Left kidney (tissue), 2 donors: Measurements from ENCODE around the gene SERPINA10. TPM values are rescaled to one million over a fixed set of nuclear protein-coding genes. Genes with fewer than 3 reads are reported as not detected.
"Not testable (repeated sequence)": the region's sequence is repeated elsewhere in the genome, so short reads cannot be mapped to it uniquely, and the experiment has no call there.

Source experiments
- DNase-seq: peaks from one replicate; pipeline ENCODE4 v3.0.0-alpha.2; 2013
- polyA plus RNA-seq: library from polyadenylated mRNA; unstranded; fragments of 120-200 nt; gene quantifications from one replicate; pipeline ENCODE4 v1.2.1, GENCODE V29; 2013; ENCODE audit not compliant: insufficient read length

Gene SERPINA10
- polyA plus RNA-seq, 1 donor: 0.23 TPM

- no peak for DNase-seq
Measured at GRCh38 chr14:94314890-94315289, 21.8 kb upstream of the SERPINA10 start.

- DNase-seq: no peak
Measured at GRCh38 chr14:94313991-94314655, 21.1 kb upstream of the SERPINA10 start.

GRCh38 chr14:94312481-94313246, 19.6 kb upstream of the SERPINA10 start:
- DNase-seq: no peak

GRCh38 chr14:94310248-94310647, 17.2 kb upstream of the SERPINA10 start:
- no peak for DNase-seq

GRCh38 chr14:94309721-94310120, 16.7 kb upstream of the SERPINA10 start:
- no peak for DNase-seq

- DNase-seq: no peak
Measured at GRCh38 chr14:94307410-94307992, 14.4 kb upstream of the SERPINA10 start.

GRCh38 chr14:94306047-94306978, 13.2 kb upstream of the SERPINA10 start:
- no peak for DNase-seq

- no peak for DNase-seq
Measured at GRCh38 chr14:94305620-94306019, 12.6 kb upstream of the SERPINA10 start.

- DNase-seq: no peak
Measured at GRCh38 chr14:94304243-94304642, 11.2 kb upstream of the SERPINA10 start.

- DNase-seq: no peak
Measured at GRCh38 chr14:94303111-94303510, 10.0 kb upstream of the SERPINA10 start.

- no peak for DNase-seq
Measured at GRCh38 chr14:94298130-94298529, 5.1 kb upstream of the SERPINA10 start.

GRCh38 chr14:94296181-94296545, 3.1 kb upstream of the SERPINA10 start:
- DNase-seq: not testable (repeated sequence)

GRCh38 chr14:94295360-94296180, 2.5 kb upstream of the SERPINA10 start:
- no peak for DNase-seq

GRCh38 chr14:94293578-94293924, 483 bp upstream of the SERPINA10 start:
- no peak for DNase-seq

- DNase-seq: no peak
Measured at GRCh38 chr14:94292526-94292871, 569 bp downstream of the SERPINA10 start.

GRCh38 chr14:94291906-94292525, 1.1 kb downstream of the SERPINA10 start:
- no peak for DNase-seq

GRCh38 chr14:94291159-94291905, 1.7 kb downstream of the SERPINA10 start:
- DNase-seq: no peak

GRCh38 chr14:94290197-94290596, 2.9 kb downstream of the SERPINA10 start:
- no peak for DNase-seq

GRCh38 chr14:94288610-94289465, 4.2 kb downstream of the SERPINA10 start:
- DNase-seq: no peak
